OCI-LY3 (cell line): ENCODE results near the gene CTBP2.

Source experiments
- H2AFZ ChIP-seq: fragments of 200-600, 300-600 bp; shearing (Covaris generic); 2 replicates; pipeline ENCODE4 v1.6.0; 2014; ENCODE audit warnings: antibody characterized with exemption, low read depth, low read length
- H3K27ac ChIP-seq: fragments of 200-600, 300-600 bp; sonication (generic); 2 replicates; pipeline ENCODE4 v1.5.1; 2014; ENCODE audit warnings: mild to moderate bottlenecking, low read length, moderate library complexity, mixed read lengths
- H3K27me3 ChIP-seq: fragments of 200-600, 300-600 bp; sonication (generic); 2 replicates; pipeline ENCODE4 v1.6.1; 2014; ENCODE audit warnings: low read depth, low read length, mixed read lengths
- H3K36me3 ChIP-seq: fragments of 200-600, 300-600 bp; sonication (generic); replicated peaks from 2 replicates; pipeline ENCODE3; 2014; ENCODE audit warnings: low read depth, low read length, mixed read lengths
- H3K4me1 ChIP-seq: fragments of 300-600, 200-600 bp; sonication (generic); 2 replicates; pipeline ENCODE4 v1.6.1; 2014; ENCODE audit warnings: low read length, mixed read lengths
- H3K4me2 ChIP-seq: fragments of 200-600, 300-600 bp; sonication (generic); 2 replicates; pipeline ENCODE4 v1.6.1; 2014; ENCODE audit warnings: low read length, mixed read lengths
- H3K4me3 ChIP-seq: fragments of 300-600, 200-600 bp; sonication (generic); 2 replicates; pipeline ENCODE4 v1.5.1; 2014; ENCODE audit warnings: antibody characterized with exemption, mild to moderate bottlenecking, low read length, moderate library complexity
- H3K79me2 ChIP-seq: fragments of 300-600, 200-600 bp; shearing (Covaris generic); 2 replicates; pipeline ENCODE4 v1.6.1; 2014; ENCODE audit warnings: mild to moderate bottlenecking, low read length, mixed read lengths
- H3K9ac ChIP-seq: fragments of 300-600, 200-600 bp; shearing (Covaris generic); 2 replicates; pipeline ENCODE4 v1.6.0; 2014; ENCODE audit warnings: mild to moderate bottlenecking, low read length, moderate library complexity
- H3K9me3 ChIP-seq: fragments of 200-600, 300-600 bp; shearing (Covaris generic); 2 replicates; pipeline ENCODE4 v1.6.1; 2014; ENCODE audit warnings: low read length, mixed read lengths; ENCODE audit not compliant: insufficient read depth
- H4K20me1 ChIP-seq: fragments of 200-600, 300-600 bp; sonication (generic); 2 replicates; pipeline ENCODE4 v1.6.1; 2016; ENCODE audit warnings: low read length, mixed read lengths; ENCODE audit not compliant: insufficient read depth
- EZH2phosphoT487 ChIP-seq: fragments of 200-600 bp; shearing (Covaris generic); IDR thresholded peaks from 2 replicates; pipeline ENCODE4 v1.6.1; 2018; ENCODE audit warnings: antibody characterized with exemption, mixed run types, low read depth
- TF ChIP-seq, protein P1 (sequence below): fragments of 200-600, 300-600 bp; sonication (generic); IDR thresholded peaks from 2 replicates; pipeline ENCODE4 v1.5.1; 2014; ENCODE audit warnings: antibody characterized with exemption, low read length, low read depth

The CTBP2 gene

GRCh38 chr10:125091891-125092290 is 68.5 kb downstream of the CTBP2 start:
- H3K4me1 ChIP-seq: no peaks in the 10 kb centered on the region
- H4K20me1 ChIP-seq: no peaks in the 10 kb centered on the region
- no peak overlapping the region for H2AFZ ChIP-seq
- no peaks in the 10 kb centered on the region for H3K36me3 ChIP-seq
- no peaks in the 10 kb centered on the region for H3K79me2 ChIP-seq
- H3K4me3 ChIP-seq: no peak overlapping the region
- TF ChIP-seq, protein P1, sequence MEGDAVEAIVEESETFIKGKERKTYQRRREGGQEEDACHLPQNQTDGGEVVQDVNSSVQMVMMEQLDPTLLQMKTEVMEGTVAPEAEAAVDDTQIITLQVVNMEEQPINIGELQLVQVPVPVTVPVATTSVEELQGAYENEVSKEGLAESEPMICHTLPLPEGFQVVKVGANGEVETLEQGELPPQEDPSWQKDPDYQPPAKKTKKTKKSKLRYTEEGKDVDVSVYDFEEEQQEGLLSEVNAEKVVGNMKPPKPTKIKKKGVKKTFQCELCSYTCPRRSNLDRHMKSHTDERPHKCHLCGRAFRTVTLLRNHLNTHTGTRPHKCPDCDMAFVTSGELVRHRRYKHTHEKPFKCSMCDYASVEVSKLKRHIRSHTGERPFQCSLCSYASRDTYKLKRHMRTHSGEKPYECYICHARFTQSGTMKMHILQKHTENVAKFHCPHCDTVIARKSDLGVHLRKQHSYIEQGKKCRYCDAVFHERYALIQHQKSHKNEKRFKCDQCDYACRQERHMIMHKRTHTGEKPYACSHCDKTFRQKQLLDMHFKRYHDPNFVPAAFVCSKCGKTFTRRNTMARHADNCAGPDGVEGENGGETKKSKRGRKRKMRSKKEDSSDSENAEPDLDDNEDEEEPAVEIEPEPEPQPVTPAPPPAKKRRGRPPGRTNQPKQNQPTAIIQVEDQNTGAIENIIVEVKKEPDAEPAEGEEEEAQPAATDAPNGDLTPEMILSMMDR: no peak
- no peak for TF ChIP-seq EZH2phosphoT487
- H3K27ac ChIP-seq: no peak overlapping the region
- H3K27me3 ChIP-seq: peaks cover 23% of the 10 kb centered on the region
- H3K9me3 ChIP-seq: no peaks in the 10 kb centered on the region
- H3K9ac ChIP-seq: no peak overlapping the region
- H3K4me2 ChIP-seq: no peak overlapping the region

- Histone ChIP-seq H3K4me2 (no peak overlapping the region), H3K79me2 (no peaks in the 10 kb centered on the region), H3K9me3 (no peaks in the 10 kb centered on the region), H3K27me3 (peaks cover 19% of the 10 kb centered on the region; the same call in 1 of the 2 replicates), H3K4me1 (no peaks in the 10 kb centered on the region), H4K20me1 (no peaks in the 10 kb centered on the region), H3K4me3 (no peak overlapping the region), H3K9ac (no peak overlapping the region), H3K36me3 (no peaks in the 10 kb centered on the region), H2AFZ (no peak overlapping the region), H3K27ac (no peak overlapping the region)
- no peak for TF ChIP-seq EZH2phosphoT487
- TF ChIP-seq, protein P1: no peak
These were observed 70.9 kb downstream of the CTBP2 start for GRCh38 chr10:125089469-125089868.

DNA sequence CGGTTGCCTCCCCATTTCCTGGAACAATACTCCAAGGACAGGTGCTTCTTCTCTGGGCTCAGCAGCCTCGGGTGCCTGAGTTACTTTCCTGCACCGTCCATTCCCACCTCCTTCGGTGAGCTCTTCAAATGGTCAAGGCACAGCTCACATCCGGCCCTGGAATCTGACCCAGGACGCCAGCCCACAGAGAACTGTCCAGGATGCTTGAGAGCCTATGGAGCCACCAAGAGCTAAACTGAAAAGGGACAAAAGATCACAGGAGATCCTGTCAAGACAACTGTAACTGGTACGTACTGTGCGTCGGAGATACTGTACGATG is 72.5 kb downstream of the CTBP2 start:
- Histone ChIP-seq H3K4me3 (no peak overlapping the region), H3K4me1 (no peaks in the 10 kb centered on the region), H3K27me3 (peaks cover 19% of the 10 kb centered on the region; the same call in 1 of the 2 replicates), H3K79me2 (no peaks in the 10 kb centered on the region), H3K36me3 (no peaks in the 10 kb centered on the region), H2AFZ (no peak overlapping the region), H3K9ac (no peak overlapping the region), H3K9me3 (no peaks in the 10 kb centered on the region), H3K4me2 (no peak overlapping the region), H4K20me1 (no peaks in the 10 kb centered on the region), H3K27ac (no peak overlapping the region)
- TF ChIP-seq, protein P1: no peak
- no peak for TF ChIP-seq EZH2phosphoT487

DNA sequence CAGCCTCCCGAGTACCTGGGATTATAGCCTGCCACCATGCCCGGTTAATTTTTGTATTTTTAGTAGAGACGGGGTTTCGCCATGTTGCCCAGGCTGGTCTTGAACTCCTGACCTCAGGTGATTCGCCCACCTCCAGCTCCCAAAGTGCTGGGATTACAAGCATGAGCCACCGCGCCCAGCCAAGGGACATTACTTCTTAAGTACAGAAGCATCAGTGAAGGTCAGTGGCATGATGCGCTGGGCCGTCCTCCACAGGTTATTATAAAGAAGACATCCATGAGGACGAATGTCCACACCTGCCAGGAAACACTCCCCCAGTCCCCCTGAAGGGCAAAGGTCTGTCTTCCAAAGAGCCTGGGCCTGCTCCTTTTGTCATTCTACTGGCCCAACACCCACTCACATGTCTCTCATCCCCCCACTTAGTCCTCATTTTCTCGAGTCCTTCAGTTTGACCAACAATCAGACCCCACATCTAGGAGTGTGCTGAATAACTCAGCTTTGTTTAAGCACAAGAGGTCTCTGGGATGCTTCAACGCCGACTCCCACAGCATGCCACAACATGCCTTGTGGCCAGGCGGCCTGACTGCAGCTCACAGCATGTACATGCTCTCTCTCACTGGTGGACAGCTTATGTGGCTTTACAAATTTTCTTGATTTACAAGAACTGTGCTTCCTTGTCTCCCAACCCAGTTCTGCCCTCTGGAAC is 73.0 kb downstream of the CTBP2 start:
- no peak overlapping the region for H2AFZ ChIP-seq
- no peak overlapping the region for H3K27ac ChIP-seq
- H3K9ac ChIP-seq: no peak overlapping the region
- H3K4me2 ChIP-seq: no peak overlapping the region
- H3K79me2 ChIP-seq: no peaks in the 10 kb centered on the region
- no peaks in the 10 kb centered on the region for H3K4me1 ChIP-seq
- TF ChIP-seq, protein P1: no peak
- TF ChIP-seq EZH2phosphoT487: no peak
- H3K4me3 ChIP-seq: no peak overlapping the region
- H3K36me3 ChIP-seq: no peaks in the 10 kb centered on the region
- H4K20me1 ChIP-seq: no peaks in the 10 kb centered on the region
- no peaks in the 10 kb centered on the region for H3K9me3 ChIP-seq
- peaks cover 19% of the 10 kb centered on the region; the same call in 1 of the 2 replicates for H3K27me3 ChIP-seq
